HG03103 (cell line): ENCODE data around the gene RAB3IL1.

ENCODE experiments used
- ATAC-seq: cut with Tn5 transposase; IDR thresholded peaks from one replicate; pipeline ENCODE4 v1.9.1; 2021; ENCODE audit warnings: low read depth; ENCODE audit not compliant: unreplicated experiment

Gene RAB3IL1

GRCh38 chr11:61905801-61906521 is 11.4 kb downstream of the RAB3IL1 start:
- ATAC-seq, result no peak

GRCh38 chr11:61905067-61905696 is 12.2 kb downstream of the RAB3IL1 start:
- ATAC-seq, result no peak

- ATAC-seq, result no peak
Observed at GRCh38 chr11:61904539-61905048, 12.8 kb downstream of the RAB3IL1 start.

DNA sequence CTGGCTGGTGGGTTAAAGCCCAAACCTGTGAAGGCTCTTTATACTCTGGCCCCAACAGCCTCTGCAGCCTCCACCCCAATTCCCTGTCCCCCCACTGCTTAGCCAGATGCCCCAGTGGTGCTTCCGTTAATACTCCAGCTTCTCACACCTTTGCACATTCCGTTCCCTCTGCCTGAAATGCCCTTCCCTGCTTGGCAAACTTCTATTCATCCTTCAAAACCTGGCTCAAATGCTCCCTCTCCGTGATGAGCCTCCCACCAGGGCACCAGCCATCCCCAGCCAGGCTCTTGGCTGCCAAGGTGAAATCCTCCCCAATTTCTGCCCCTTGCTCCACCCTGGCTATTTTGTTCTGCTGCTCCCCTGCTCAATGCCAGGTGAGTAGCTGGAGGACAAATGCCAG is 13.5 kb downstream of the RAB3IL1 start:
- ATAC-seq, result no peak

GRCh38 chr11:61902313-61902712 is 15.1 kb downstream of the RAB3IL1 start:
- no peak for ATAC-seq

GRCh38 chr11:61901397-61901796 is 16.0 kb downstream of the RAB3IL1 start:
- ATAC-seq, result no peak

GRCh38 chr11:61900251-61900650 is 17.1 kb downstream of the RAB3IL1 start:
- ATAC-seq, result no peak

DNA sequence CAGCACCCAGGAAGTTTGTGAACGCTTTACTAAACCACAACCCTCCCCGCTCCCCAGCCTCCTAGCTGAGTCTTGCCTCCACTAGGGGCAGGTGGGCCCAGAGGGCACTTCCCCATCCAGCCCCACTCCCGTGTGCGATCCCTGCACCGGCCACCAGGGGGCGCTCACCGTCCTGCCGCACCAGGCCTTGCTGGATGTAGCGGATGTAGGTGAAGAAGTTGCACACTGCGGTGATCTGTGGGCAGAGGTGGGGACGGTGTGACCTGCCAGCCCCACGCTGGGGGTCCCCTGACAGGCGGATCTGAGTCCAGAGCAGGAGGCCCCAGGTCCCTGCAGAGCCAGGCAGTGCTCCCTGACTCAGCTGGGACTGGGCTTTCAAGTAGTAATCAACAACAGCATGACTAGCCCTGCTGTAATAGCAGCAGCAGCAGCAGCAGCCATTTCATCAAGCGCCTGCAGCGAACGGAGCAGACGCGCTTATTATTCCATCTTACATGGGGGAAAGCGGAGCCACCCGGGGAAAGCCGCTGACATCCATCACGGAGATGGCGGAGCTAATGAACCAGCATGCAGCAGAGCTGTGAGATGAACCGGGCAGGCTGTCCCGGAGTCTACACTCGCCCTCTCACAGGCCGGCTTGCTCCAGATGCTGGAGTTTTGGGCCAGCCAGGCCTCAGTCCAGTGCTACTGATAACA is 18.1 kb downstream of the RAB3IL1 start:
- ATAC-seq, result no peak

DNA sequence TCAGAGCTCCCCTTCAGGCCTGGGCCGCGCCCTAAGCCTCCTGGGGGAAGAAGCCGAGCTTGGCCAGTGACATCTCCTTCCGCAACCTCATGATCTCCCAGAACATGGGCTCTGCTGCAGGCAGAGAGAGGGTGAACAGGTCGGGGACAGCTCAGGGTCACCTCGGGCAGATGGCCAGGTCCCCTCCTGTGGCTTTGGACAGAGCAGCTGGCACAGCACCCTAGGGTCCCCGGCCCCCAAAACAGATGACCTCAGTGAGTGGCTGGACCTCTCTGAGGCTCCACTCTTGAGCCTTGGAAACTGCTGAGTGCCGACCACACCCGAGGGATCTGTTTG is 19.2 kb downstream of the RAB3IL1 start:
- ATAC-seq, result no peak

DNA sequence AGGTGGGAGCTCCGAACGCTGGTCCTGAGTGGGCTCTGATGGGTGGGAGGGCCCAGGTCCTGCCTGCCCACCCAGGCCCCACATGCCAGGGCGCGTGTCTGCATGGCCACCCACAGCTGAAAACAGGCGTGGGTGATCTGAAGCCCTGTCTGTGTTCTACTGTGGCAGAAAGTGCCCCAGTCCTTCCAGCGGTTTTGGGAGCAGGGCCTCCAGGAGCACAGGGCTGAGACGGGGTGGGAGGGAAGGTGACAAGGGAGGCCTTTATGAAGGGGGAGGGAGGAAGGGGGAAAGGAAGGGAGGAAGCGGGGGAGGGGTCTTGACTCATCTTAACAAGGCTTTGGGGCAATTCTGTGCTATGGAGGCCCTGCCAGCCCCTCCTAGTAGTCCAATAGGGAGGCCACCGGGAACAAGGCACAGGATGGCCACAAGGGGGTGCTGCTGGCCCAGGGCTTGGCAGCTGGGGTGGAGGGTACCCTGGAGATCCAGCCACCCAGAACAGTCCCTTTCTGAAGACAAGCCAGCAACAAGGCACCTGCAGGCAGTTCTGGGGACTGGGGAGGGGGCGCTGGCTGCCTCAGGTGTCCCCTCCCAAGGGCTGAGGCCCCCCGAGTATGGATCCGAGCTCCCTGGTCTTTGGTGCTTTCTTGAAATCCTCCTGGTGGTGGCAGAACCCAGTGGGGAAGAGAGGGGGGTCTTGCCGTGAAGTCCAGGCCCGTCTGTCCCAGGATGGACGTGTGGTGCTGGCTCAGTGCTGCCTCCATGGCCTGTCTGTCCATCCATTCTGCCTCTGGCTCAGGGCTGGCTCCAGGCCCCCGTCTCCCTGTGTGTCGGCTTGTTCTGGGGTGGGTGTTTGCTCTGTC is 19.7 kb downstream of the RAB3IL1 start:
- no peak for ATAC-seq

DNA sequence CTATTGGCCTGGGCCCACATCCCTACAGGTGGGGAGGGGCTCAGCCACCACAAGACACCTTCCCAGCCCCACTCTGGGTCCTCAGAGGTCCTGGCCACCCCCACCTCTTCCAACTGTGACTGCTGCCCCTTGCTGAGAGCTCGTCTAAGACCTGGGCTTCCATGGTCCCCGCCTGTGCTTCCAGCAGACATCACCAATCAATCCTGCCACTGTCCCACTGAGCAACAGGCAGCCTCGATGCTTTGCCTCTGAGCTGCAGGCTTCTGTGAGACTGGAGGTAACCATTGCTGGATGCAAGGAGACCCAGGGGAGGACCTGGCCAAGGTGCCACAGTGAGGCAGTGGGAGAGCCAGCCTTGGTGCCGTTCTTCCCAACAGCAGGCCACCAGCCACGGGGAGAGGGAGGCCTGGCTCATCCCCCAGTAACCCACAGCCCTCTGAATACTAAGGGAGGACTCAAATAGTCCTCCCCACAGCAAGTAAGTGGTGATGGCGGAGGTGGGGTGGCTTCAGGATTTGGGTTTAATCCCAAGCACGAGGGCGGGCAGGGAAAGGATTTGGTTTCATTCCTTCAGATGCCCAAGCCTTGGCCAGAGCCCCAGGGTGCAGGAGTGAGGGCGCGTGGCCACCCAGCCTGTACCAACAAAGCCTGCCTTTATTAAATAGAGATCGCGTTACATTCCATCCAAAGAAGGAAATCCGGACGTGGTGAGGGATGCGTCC is 20.5 kb downstream of the RAB3IL1 start:
- ATAC-seq, result no peak

DNA sequence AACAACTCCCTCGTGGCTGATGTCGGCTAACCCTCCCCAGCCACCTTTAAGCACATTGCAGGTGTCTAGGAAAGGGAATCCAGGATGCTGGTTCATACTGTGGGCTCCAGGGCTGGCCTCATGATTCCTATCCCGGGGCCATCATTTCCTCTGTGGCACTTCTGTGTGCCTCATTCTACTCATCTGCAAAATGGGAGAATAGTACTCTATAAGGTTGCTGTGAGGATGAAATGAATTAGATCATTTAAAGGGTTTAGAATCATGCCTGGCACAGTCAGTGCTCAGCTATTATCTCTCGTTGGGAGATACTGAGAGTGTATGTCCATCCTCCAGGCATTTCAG is 21.7 kb downstream of the RAB3IL1 start:
- no peak for ATAC-seq

DNA sequence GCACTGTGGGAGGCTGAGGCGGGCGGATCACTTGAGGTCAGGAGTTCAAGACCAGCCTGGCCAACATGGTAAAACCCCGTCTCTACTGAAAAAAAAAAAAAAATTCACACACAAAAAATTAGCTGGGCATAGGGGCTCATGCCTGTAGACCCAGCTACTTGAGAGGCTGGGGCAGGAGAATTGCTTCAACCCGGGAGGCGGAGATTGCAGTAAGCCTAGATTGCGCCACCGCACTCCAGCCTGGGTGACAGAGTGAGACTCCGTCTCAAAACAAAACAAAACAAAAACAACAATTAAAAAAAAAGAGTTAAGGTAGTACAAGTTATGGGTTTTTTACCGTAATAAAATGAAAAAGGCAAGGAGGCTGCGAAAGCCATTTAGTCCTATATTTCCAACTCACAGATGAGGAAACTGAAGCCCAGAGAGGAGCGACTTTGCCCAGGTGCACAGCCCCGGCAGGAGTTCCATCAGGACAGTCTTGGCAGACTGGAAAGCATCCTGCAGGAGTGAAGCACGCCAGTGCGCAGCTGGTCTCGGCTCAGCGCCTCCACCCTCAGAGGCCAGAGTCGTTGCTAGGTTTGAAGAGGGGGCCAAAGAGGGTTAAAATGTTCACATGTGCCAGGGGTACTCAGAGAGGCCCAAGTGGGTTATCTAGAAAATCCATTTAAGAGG is 22.2 kb downstream of the RAB3IL1 start:
- ATAC-seq, result no peak

- ATAC-seq, result no peak
Observed at GRCh38 chr11:61893981-61894380, 23.4 kb downstream of the RAB3IL1 start.

GRCh38 chr11:61892085-61892370 is 25.3 kb downstream of the RAB3IL1 start:
- ATAC-seq, result no peak

DNA sequence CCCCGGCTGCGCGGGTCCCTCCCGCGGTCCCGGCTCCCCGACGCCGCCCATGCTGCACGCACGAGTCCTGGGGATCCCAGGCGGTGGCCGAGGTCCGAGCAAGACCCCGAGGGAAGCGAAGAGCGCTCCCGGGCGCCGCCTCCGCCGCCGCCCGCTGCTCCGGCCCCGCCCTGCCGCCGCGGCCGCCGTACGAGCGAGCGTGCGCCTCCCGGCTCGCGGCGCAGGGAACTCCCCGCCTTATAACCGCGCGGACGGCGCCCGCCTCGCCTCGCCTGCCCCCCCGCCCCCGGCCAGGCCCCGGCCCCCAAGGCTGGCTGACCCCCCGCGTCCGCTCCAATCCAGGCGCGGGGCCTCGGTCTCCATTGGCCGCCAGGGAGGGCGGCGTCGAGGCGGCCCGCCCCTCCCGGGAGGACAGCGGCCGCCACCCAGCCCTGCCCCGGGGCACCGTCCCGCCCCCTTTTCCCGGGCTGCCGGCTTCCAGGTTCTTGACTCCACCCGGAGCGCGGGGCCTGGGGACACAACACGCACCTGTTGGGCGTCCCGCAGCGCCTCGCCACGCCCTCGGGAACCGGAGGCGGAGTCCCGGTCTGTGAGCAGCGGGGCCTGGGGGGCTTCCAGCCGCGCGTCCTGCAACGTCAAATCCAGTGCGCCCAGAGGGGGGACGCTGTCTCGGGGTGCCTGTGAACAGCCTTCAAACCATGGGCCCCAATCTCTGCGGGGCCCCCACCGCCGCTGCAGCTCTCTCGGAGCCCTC is 25.9 kb downstream of the RAB3IL1 start, which contains the start of gene FADS3:
FADS3 (minus strand) TSS at position 215 of the 754 bp plus-strand sequence; CDS start at position 51, 164 bp downstream.
- no peak for ATAC-seq

- ATAC-seq, result no peak
Observed at GRCh38 chr11:61890529-61891330, 26.6 kb downstream of the RAB3IL1 start.

DNA sequence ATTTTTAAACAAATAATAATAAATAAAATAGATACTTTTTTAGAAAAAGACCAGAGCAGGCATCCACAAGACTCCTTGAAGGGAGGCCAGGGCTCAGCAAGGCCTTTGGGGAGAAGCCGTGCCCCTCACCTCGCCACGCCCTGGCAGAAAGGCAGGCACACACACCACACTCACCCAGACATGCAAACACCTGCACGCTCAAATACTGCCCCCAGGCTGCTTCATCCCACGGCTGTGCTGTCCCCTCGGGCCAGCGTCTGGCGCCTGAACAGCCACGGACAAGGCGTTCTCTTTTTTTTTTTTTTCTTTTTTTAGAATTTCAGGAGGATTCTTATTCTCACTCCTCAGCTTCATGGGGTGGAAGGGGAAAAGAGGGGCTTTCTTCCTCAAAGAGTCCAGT is 27.5 kb downstream of the RAB3IL1 start:
- no peak for ATAC-seq
